Stimulated activated CD4-positive, alpha-beta T cell treated with anti-CD3 and anti-CD28 coated beads, TNF-alpha, amount 100 ng/mL, for 1 hour (primary cell): ENCODE results near the gene TNIK.

Experiments used
- DNase-seq, 3 donors: peaks; one replicate each; pipeline ENCODE4 v3.0.0-alpha.2; 2020; ENCODE audit warnings: low read depth in 3 of 3, low spot score in 1 of 3

Gene TNIK

DNA sequence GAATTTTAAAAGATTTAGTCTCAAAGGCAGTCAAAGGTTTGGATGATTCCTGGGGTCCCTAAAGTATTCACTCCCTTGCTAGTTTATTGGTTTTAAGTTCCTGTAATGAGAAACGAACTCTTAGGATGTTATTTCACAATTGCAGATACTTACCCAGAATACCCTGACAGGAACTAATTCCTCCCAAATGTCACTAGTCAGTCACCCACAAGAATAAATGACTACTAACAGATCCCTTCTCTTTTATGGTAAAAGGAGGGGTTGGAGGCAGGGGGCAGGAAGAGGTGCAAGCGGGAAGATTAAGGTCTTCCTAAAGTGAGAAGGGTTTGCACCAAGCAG lies 259.5 kb downstream of the TNIK start:
- DNase-seq: no peak

- no peak for DNase-seq
These were observed 260.0 kb downstream of the TNIK start for GRCh38 chr3:171200052-171200749.

GRCh38 chr3:171199473-171199829 lies 260.8 kb downstream of the TNIK start:
- DNase-seq: no peak

GRCh38 chr3:171198781-171199472 lies 261.3 kb downstream of the TNIK start:
- no peak for DNase-seq

DNA sequence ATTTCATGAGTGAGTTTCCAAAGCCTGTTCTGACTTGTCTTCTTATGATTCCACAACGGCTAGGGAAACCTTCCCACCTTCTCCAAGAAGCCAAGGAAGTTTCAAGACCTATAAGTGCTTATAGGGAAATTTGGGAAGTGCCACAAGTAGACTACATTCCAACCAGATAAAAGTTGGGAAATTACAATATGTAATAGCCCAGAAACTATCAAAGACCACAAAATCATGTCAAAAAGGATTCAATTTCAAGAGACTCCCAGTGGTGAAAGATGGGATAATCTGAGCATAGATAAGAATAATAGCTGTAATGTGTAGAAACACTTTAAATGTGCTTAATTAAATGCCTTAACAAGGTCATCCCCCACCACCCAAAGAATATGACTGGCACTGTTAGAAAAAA lies 264.5 kb downstream of the TNIK start:
- DNase-seq: no peak

DNA sequence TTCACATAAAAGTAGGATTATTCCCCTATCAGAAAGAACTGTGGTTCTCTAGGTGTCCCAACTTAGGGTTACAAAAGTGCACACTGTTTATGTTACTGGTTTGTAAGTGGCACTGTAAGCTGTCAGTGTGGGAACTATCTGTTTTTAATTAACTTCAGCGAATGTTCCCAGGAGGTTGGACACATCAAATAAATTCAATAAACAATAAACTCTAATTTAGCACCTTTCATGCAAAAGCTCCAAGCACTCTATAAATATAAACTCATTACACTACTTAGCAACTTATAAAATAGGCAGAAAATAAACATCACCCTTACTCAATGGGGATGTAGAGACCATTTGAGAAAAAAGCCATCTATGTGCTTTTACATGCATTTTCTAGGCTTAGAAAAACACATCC lies 265.2 kb downstream of the TNIK start:
- DNase-seq: no peak

DNA sequence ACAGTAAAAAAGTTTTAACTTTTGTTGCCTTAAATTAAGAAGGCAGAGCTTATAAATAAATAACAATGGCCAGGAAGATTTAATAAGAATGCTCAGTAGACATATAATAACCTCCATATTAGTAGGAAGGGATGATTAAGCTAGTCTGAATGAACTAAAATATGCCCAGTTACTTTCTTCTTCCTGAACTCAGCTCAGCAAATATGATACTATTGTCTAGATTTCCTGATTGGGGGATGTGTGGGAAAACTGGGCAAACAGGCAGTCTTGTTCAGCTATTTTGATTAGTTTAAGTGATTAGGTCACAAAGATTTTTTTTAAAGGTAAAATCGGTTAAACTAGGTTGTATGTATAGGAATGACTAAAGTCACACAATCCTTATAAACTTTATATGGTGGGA lies 266.5 kb downstream of the TNIK start:
- DNase-seq: no peak

- DNase-seq: no peak
These were observed 267.9 kb downstream of the TNIK start for GRCh38 chr3:171192176-171192854.

GRCh38 chr3:171190668-171191067 lies 269.5 kb downstream of the TNIK start:
- DNase-seq: no peak

- DNase-seq: no peak
These were observed 270.7 kb downstream of the TNIK start for GRCh38 chr3:171189394-171190080.

DNA sequence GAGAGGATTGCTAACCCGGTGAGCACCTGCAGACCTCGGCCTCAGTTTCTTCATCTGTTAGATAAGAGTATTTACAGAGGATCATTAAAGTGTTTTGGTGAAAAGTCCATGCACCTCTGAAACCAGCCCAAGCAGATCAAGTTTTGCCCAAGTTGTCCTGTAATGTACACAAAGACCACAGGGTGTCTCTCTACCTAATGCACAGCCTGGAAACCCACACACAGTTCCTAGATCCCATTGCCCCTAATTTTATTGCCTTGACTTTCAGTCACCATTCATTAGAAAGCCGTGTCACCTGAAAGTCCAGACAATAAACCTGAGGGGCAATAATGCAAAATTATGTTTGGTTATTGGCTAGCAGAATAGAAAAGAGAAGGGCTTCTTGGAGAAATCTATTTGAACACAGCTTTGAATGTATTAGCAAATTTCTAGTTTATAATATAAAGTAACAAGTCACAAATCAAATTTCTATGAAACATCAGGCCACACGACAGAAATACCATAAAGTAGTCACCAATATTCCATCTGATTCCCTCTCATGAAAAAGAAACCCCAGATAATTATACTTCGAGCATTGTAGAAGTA lies 272.4 kb downstream of the TNIK start:
- DNase-seq: no peak

DNA sequence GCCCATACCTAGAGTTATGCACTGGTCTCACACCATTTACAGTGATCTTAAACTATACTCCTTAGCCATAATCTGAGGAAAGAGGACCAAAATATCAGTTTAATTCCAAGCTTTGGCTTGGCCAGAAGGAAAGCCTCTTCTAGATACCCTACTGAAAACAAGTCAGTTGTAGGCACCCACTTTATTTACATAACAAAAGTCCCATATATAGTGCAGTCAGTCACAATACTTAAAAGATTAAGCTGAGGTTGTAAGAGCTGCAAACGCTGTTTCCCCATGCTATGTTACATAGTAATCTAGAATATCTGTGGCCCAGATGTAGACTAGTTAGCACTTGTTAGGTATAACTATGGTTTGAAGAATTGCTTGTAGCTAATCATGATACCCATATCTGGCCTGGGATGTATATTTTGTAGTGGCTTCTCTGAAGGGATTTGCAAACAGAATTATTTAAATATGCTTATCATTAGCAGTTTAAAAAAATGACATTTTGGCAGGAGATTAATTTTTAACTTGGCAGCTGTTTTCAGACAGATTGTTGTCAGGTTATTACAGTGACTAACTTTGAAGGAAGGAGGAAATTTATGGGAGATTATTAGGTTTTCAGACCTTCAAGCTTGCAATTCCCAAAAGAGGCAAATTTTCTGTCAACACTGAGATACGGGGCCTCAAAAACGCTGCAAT lies 273.2 kb downstream of the TNIK start:
- DNase-seq: no peak

DNA sequence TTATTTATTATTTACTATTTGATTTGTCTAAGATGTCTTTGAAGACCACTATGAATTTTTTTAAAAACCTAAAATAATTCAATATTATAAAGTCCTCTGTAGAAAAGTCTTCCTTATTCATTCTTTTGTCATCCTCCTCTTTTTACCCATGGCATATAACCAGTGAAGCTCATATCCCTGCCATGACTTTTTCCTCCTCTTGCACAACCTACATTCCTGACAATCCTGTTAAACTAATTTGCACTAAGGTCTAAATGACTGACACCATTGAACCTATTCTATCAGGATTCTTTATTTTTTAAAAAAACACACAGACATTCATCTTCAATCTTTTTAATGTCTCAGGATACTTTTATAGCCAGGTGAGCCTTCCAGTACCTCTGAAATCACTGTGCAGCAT lies 273.8 kb downstream of the TNIK start:
- no peak for DNase-seq

DNA sequence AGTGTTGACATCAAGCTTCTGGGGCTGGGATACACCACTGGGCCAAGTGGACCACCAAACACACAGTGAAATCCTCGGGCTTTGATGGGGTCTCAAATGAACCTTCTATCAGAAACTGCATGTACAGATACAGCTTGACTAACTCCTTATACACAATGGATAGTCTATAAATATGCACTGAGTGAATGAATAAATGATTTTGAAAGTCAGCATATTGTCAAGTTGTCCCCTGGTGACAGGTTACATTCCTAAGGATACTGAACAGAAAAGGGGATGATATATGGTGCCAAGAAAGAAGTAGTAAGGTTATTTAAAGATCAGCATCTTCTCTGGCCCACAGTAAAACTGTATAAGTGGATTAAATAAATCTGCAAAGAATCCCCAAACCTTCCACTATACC lies 274.2 kb downstream of the TNIK start:
- no peak for DNase-seq

GRCh38 chr3:171184372-171184771 lies 275.8 kb downstream of the TNIK start:
- DNase-seq: no peak

DNA sequence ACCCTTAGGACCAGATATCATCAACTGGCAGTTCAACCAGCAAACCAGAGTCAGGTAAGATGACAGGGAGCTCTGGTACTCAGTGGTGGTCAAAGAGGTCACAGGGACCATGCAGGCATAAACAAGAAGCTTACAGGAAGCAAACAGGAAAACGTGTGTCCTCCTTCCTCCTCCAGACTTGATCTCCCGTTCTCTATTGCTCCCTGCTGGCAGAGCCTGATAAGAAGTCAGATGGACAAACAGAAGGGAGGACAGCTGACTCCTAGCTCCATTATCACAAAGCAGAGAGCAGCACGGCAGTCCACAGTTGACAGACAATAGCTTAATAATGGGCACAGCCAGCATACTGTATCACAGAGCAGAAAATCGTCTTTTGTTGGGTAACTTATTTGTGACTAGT lies 277.2 kb downstream of the TNIK start:
- no peak for DNase-seq

DNA sequence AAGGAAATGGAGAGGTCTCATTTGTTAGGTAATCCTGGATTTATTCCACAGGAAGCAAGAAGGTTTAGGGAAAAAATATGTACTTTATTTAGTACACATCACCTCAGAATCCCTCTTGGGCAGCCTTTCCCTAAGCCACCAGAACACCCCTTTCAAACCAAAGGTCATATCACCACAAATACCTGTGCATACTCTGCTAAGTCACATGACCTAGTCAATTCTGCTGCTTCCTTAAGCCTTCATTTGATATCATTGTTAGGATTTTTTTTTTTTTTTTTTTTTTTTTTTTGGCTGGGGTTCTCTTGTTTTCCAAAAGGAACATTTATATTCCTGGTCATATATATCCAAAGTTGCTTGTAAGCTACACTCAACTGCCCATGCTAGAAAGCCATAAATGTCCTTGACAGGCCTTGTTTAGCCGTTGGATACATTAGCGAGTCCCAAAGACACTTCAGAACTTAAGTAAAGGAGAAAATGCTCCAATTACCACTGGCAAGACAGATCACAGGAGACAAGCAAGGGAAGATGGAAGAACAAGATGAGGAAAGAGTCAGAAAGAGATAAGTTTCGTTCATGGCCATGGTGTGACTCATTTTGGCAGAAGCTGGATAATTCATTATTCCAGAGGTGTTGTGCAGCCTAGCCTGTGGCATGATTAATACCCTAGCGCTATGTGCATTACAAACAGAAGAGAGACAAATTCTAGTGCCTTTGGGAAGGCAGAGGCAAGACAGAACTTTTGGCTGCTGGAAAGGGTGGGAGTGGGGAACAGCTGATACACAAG lies 278.1 kb downstream of the TNIK start:
- DNase-seq: no peak

GRCh38 chr3:171178714-171179113 lies 281.5 kb downstream of the TNIK start:
- no peak for DNase-seq

- no peak for DNase-seq
These were observed 282.7 kb downstream of the TNIK start for GRCh38 chr3:171177553-171177952.

- DNase-seq: no peak
These were observed 283.1 kb downstream of the TNIK start for GRCh38 chr3:171177056-171177455.
